Measurements from ENCODE around the gene SLC35G1. TPM values are rescaled to one million over a fixed set of nuclear protein-coding genes. Genes with fewer than 3 reads are reported as not detected.

Gene SLC35G1
- total RNA-seq, 4 donors from 2014 or later: 7.3 to 12.8 (median 8.1) TPM

DNA sequence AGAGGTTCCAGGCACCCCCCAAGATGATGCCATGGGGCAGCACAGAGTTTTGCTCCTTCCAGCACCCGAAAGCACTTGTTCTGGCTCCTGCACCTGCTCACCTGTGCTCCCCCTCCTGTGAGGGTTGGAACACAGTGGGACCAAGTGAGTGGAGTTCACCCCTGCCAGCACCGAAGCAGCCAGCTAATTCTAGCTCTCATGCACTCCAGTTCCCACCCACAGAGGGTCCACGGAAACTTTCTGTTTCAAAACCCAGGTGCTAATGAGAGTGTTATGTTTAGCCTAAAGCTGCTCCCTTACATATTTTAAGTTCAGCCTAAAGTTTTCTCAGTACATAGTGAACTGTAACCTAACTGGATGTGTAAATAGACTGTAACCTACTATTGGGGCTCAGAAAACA, 42.6 kb upstream of the SLC35G1 start:
- no peaks in the 10 kb centered on the region for H3K27me3 ChIP-seq
- no peak overlapping the region for H3K4me3 ChIP-seq (replicated peaks in 1 of 3)
- intact Hi-C loops (cut with DNase I): no loop called here
- TF ChIP-seq POLR2A (IDR thresholded peaks at IDR 0.05): no peak
- TF ChIP-seq, protein P1, sequence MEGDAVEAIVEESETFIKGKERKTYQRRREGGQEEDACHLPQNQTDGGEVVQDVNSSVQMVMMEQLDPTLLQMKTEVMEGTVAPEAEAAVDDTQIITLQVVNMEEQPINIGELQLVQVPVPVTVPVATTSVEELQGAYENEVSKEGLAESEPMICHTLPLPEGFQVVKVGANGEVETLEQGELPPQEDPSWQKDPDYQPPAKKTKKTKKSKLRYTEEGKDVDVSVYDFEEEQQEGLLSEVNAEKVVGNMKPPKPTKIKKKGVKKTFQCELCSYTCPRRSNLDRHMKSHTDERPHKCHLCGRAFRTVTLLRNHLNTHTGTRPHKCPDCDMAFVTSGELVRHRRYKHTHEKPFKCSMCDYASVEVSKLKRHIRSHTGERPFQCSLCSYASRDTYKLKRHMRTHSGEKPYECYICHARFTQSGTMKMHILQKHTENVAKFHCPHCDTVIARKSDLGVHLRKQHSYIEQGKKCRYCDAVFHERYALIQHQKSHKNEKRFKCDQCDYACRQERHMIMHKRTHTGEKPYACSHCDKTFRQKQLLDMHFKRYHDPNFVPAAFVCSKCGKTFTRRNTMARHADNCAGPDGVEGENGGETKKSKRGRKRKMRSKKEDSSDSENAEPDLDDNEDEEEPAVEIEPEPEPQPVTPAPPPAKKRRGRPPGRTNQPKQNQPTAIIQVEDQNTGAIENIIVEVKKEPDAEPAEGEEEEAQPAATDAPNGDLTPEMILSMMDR (IDR thresholded peaks at IDR 0.05): no peak
- no peaks in the 10 kb centered on the region for H3K36me3 ChIP-seq
- H3K9me3 ChIP-seq: no peaks in the 10 kb centered on the region
- H3K4me1 ChIP-seq: no peaks in the 10 kb centered on the region
- 72 to 81% methylated on average over 3 of the region's 3 CpGs for whole genome bisulfite sequencing, 2 donors
- no peak for DNase-seq
- H3K27ac ChIP-seq: no peak overlapping the region

DNA sequence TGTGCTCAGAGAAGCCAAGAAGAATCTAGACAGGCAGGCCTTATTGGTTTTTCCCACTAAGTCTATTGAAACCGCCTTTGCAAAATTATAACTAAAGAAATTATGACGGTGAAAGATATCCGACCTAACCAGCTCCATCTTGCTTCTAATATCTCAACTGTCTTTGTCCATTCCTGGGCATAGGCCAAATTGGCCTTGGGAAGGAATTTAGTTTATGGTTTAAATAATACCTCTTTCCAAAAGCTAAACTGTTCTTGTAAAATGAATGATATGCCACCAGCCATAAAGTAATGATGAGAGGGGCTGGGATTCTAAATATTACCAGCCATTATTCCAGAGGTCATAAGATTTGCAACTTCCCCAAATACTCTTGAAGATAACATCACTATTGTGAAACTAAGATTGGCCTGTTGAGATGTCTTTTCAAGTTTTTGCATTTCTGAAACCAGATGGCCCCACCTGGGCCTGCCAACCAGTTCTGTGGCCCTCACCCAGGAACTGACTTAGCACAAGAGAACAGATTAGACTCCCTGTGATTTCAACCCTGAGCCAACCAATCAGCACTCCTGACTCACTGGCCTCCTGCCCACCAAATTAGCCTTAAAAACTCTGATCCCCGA, 41.2 kb upstream of the SLC35G1 start:
- no peak overlapping the region for H3K4me3 ChIP-seq (replicated peaks in 1 of 3)
- H3K27ac ChIP-seq: no peak overlapping the region
- WGBS, 2 donors: 85 to 91% methylated on average over 4 of the region's 4 CpGs
- H3K9me3 ChIP-seq: no peaks in the 10 kb centered on the region
- DNase-seq: no peak
- H3K4me1 ChIP-seq: no peaks in the 10 kb centered on the region
- intact Hi-C loops (cut with DNase I): no loop called here
- H3K36me3 ChIP-seq: no peaks in the 10 kb centered on the region
- H3K27me3 ChIP-seq: no peaks in the 10 kb centered on the region
- no peak for TF ChIP-seq POLR2A (IDR thresholded peaks at IDR 0.05)
- TF ChIP-seq, protein P1 (IDR thresholded peaks at IDR 0.05): no peak

DNA sequence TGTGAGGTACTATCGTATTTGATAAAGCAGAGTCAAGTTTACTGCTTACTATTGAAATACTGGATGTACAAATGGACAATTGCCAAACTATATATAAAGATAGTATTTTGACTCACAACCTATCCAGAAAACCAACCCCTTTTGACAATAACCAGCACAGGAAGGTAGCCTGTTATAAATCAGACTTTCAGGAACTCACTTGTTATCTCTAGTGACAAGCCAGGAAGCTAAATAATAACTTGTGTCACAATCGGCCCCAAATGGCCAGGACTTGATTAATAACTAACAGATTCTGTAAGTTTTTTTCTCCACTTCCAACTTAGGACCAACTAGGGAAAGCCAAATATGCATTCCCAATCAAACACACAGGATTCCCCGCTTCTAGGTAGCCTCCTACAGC, 38.8 kb upstream of the SLC35G1 start:
- Histone ChIP-seq H3K4me1 (no peaks in the 10 kb centered on the region), H3K27me3 (no peaks in the 10 kb centered on the region), H3K27ac (no peak overlapping the region), H3K4me3 (replicated peaks in 1 of 3) (no peak overlapping the region), H3K9me3 (no peaks in the 10 kb centered on the region), H3K36me3 (no peaks in the 10 kb centered on the region)
- 69 to 76% methylated on average over 3 of the region's 3 CpGs for WGBS, 2 donors
- no peak for TF ChIP-seq POLR2A (IDR thresholded peaks at IDR 0.05)
- TF ChIP-seq, protein P1 (IDR thresholded peaks at IDR 0.05): no peak
- intact Hi-C loops (cut with DNase I): no loop called here
- no peak for DNase-seq

DNA sequence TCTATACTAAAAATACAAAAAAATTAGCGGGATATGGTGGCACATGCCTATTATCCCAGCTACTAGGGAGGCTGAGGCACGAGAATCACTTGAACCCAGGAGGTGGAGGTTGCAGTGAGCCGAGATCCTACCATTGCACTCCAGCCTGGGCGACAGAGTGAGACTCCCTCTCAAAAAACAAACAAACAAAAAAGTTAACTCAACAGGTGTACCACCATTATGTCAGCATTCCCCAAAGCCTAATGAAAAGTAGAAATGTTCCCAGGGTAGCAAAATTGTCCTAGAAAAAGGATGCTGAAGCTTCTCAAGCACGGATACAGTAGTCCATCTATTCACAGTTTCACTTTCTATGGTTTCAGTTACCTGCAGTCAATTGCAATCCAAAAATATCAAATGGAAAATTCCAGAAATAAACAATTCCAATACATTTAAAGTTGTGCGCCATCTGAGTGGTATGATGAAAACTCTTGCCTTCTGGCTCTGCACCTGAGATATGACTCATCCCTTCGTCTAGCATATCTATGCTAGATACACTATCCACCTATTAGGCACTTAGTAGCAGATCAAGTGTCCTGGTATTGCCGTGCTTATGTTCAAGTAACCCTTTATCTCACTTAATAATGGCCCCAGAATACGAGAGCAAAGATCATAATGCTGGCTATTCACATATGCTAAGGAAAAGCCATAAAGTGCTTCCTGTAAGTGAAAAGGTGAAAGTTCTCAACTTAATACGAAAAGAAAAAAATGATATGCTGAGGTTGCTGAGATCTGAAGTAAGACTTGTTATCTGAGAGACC, 37.2 kb upstream of the SLC35G1 start:
- no peaks in the 10 kb centered on the region for H3K9me3 ChIP-seq
- WGBS, 2 donors: 86 to 89% methylated on average over 10 of the region's 10 CpGs
- no peak for TF ChIP-seq POLR2A (IDR thresholded peaks at IDR 0.05)
- TF ChIP-seq, protein P1 (IDR thresholded peaks at IDR 0.05): no peak
- H3K4me1 ChIP-seq: no peaks in the 10 kb centered on the region
- H3K4me3 ChIP-seq (replicated peaks in 1 of 3): no peak overlapping the region
- DNase-seq: no peak
- H3K27me3 ChIP-seq: no peaks in the 10 kb centered on the region
- H3K27ac ChIP-seq: no peak overlapping the region
- intact Hi-C loops (cut with DNase I): no loop called here
- no peaks in the 10 kb centered on the region for H3K36me3 ChIP-seq

DNA sequence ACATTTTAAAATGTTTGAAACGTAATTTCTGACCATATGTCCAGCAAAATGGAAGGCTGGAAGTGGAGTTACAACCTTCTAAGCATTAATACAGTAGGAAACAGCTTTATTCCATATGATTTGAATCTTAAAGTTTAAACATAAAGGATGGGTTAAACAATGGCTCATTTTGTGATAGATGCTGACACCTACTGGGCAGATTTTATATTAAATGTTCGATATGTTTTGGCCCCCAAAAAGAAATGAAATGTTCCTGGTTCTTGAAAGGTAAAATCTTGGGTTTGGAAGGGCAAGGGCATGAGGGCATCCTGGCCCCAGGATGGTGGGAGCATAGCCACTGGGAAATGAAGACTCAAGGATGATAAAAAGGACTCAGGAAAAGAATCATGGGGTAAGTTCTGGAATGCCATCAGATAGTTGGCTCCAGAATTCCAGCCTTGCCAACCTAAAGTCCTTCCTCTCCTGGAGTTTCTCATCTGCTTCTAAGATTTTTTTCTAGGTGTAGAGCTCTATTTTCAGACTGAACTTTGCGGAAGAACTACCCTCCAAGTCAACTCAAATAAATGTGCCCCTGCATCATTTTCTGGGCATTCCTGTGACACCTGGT, 34.6 kb upstream of the SLC35G1 start:
- H3K4me1 ChIP-seq: no peaks in the 10 kb centered on the region
- TF ChIP-seq POLR2A (IDR thresholded peaks at IDR 0.05): no peak
- TF ChIP-seq, protein P1 (IDR thresholded peaks at IDR 0.05): peak in 3 of 6 experiments; percentile 34 to 47 (median 41)
- H3K9me3 ChIP-seq: no peaks in the 10 kb centered on the region
- no peak for DNase-seq
- no peak overlapping the region for H3K4me3 ChIP-seq (replicated peaks in 1 of 3)
- WGBS, 2 donors: 36 to 41% methylated on average over 3 of the region's 3 CpGs
- no peak overlapping the region for H3K27ac ChIP-seq
- no peaks in the 10 kb centered on the region for H3K27me3 ChIP-seq
- H3K36me3 ChIP-seq: no peaks in the 10 kb centered on the region
- intact Hi-C loops (cut with DNase I): no loop called here
